ENCODE data around the gene ABCG8. TPM values are rescaled to one million over a fixed set of nuclear protein-coding genes. Genes with fewer than 3 reads are reported as not detected.

The ABCG8 gene
- total and polyA plus RNA-seq, 4 donors, result 1.9 TPM; not detected in 3

DNA sequence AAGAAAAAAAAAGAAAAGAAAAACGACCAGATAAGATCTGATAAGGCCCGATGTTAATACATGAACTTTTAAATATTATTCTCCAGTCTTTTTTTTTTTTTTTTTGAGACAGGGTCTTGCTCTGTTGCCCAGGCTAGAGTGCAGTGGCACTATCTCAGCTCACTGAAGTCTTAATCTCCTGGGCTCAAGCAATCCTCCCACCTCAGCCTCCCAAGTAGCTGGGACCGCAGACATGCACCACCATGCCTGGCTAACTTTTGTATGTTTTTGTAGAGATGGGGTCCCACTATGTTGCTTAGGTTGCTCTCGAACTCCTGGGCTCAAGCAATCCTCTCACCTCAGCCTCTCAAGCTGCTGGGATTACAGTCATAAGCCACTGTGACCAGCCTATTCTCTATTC, 1.7 kb upstream of the ABCG8 start:
- WGBS, 2 donors, result 62 to 74% methylated on average over 4 of the region's 4 CpGs
- Histone ChIP-seq H3K27ac (ENCODE audit: low read depth in 1 of 2, low read length in 2 of 2) (no peak overlapping the region), H3K27me3 (ENCODE audit: control insufficient read depth in 1 of 2, insufficient read depth in 2 of 2, low read length in 1 of 2) (no peaks in the 10 kb centered on the region), H3K4me1 (ENCODE audit: control insufficient read depth in 1 of 2, insufficient read depth in 2 of 2, low read length in 2 of 2) (no peaks in the 10 kb centered on the region), H3K9me3 (ENCODE audit: control insufficient read depth, low read length) (no peaks in the 10 kb centered on the region), H3K4me3 (ENCODE audit: low read length in 2 of 2) (no peak overlapping the region), H3K36me3 (ENCODE audit: control insufficient read depth in 1 of 2, insufficient read depth in 2 of 2, low read length in 1 of 2) (no peaks in the 10 kb centered on the region)
- no peak for DNase-seq
- intact Hi-C loops (cut with DNase I), result no loop called here
- no peak for ATAC-seq (ENCODE audit: low FRiP score)

DNA sequence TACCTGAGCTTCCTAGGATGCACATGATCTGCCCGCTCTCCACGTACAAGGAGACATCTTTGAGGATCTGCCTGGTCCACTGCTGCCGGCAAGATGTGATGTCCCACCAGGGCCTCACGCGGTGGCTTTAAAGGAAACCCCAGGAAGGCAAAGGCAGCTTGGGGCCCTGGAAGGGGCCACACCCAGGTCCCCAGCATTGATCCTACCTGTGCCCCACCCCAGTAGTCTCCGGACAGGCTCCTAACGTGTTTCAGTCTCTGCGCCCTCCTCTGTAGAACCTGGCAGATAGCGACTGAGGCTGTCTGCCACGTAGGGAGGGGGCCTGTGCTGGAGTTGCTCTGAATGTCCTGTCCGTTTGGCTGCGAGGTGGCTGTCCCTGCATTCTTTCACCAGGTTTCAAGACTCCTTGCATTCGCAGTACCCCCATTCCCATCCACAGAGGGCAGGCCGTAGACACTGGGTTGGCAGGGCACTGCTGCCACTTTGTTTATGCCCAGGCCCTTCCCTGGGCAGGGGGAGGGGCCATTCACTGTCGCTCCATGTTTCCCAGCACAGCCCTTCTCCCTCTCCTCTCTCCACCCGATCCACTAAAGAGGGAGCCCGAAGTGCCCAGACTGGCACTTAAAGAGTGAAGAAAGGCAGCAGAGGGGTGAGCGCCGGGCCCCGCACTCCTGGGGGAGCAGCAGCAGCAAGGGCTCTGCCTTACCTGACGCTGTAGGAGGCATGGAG, 776 bp upstream of the ABCG8 start:
- Histone ChIP-seq H3K27me3 (ENCODE audit: control insufficient read depth in 1 of 2, insufficient read depth in 2 of 2, low read length in 1 of 2) (no peaks in the 10 kb centered on the region), H3K9me3 (ENCODE audit: control insufficient read depth, low read length) (no peaks in the 10 kb centered on the region), H3K4me3 (ENCODE audit: low read length in 2 of 2) (no peak overlapping the region), H3K27ac (ENCODE audit: low read depth in 1 of 2, low read length in 2 of 2) (no peak overlapping the region), H3K36me3 (ENCODE audit: control insufficient read depth in 1 of 2, insufficient read depth in 2 of 2, low read length in 1 of 2) (no peaks in the 10 kb centered on the region), H3K4me1 (ENCODE audit: control insufficient read depth in 1 of 2, insufficient read depth in 2 of 2, low read length in 2 of 2) (no peaks in the 10 kb centered on the region)
- DNase-seq, result no peak
- WGBS, 2 donors, result 89 to 91% methylated on average over 21 of the region's 21 CpGs
- no peak for ATAC-seq (ENCODE audit: low FRiP score)
- intact Hi-C loops (cut with DNase I), result no loop called here

DNA sequence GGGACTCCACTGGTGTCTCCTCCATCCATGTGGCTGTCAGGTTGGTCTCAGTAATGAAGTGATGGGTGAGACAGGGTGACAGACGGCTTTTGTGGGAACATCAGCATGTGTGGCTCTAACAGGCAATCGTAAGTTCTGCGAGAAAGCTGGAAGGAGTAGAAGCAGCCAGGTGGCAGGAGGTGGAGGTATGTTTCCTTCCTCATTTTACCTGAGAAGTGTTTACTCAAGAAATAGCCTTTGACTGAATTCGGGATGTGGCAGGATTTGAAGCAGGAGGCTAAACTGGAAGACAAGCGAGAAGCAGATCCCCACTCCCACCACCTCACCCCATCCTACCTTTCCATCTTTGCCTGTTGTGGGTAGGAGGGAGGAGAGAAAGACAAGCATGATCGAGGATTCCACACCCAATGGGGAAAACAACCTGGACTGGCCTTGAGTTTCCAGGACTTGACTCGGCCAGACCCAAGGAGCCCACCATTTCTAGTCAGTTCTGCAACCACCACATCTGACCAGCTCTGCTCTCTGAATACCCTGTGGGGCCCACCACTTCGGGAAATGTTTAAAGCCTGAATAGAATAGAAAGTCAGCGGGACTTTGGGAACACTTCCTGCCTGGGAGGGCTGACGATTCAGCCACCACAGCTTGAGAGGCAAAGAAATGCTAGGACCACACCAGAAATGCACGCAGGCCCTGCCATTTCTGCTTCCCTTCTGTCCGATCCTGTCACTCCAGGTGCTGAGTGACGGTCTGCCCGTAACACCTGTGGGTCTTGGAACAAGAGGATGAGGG, 1.2 kb downstream of the ABCG8 start:
- WGBS, 2 donors, result 89 to 91% methylated on average over 14 of the region's 14 CpGs

DNA sequence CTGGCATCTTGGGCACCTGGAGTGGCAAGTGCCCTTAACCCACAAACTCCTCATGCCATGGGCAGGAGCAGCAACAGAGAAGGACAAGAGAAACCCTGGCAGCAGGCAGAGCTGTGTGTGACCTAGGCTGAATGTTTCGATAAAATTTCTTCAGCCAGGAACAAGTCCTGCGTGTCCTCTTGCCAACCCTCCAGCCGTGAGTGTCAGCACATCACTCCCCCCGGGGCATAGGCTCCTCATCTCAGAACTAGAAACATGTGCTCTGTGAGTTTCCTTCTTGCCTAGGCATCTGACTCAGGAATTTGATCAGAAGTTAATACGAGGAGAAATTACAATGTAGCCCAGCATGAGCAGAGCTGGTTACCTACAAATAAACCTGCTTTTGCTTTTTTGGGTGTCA, 2.2 kb downstream of the ABCG8 start:
- Histone ChIP-seq H3K27ac (ENCODE audit: low read depth in 1 of 2, low read length in 2 of 2) (no peak overlapping the region), H3K4me3 (ENCODE audit: low read length in 2 of 2) (no peak overlapping the region), H3K27me3 (ENCODE audit: control insufficient read depth in 1 of 2, insufficient read depth in 2 of 2, low read length in 1 of 2) (no peaks in the 10 kb centered on the region), H3K36me3 (ENCODE audit: control insufficient read depth in 1 of 2, insufficient read depth in 2 of 2, low read length in 1 of 2) (no peaks in the 10 kb centered on the region), H3K9me3 (ENCODE audit: control insufficient read depth, low read length) (no peaks in the 10 kb centered on the region), H3K4me1 (ENCODE audit: control insufficient read depth in 1 of 2, insufficient read depth in 2 of 2, low read length in 2 of 2) (no peaks in the 10 kb centered on the region)
- intact Hi-C loops (cut with DNase I), result no loop called here
- ATAC-seq (ENCODE audit: low FRiP score) (no peak), DNase-seq (no peak)
- WGBS, 2 donors, result 61 to 70% methylated on average over 5 of the region's 5 CpGs

More for the DNA sequence above, 1.2 kb downstream of the ABCG8 start:
- no peak overlapping the region for H3K4me3 ChIP-seq (ENCODE audit: low read length in 2 of 2)
- H3K27ac ChIP-seq (ENCODE audit: low read depth in 1 of 2, low read length in 2 of 2), result no peak overlapping the region
- H3K4me1 ChIP-seq (ENCODE audit: control insufficient read depth in 1 of 2, insufficient read depth in 2 of 2, low read length in 2 of 2), result no peaks in the 10 kb centered on the region
- no peaks in the 10 kb centered on the region for H3K9me3 ChIP-seq (ENCODE audit: control insufficient read depth, low read length)
- intact Hi-C loops (cut with DNase I), result no loop called here
- ATAC-seq (ENCODE audit: low FRiP score) (no peak), DNase-seq (no peak)
- no peaks in the 10 kb centered on the region for H3K27me3 ChIP-seq (ENCODE audit: control insufficient read depth in 1 of 2, insufficient read depth in 2 of 2, low read length in 1 of 2)
- no peaks in the 10 kb centered on the region for H3K36me3 ChIP-seq (ENCODE audit: control insufficient read depth in 1 of 2, insufficient read depth in 2 of 2, low read length in 1 of 2)

DNA sequence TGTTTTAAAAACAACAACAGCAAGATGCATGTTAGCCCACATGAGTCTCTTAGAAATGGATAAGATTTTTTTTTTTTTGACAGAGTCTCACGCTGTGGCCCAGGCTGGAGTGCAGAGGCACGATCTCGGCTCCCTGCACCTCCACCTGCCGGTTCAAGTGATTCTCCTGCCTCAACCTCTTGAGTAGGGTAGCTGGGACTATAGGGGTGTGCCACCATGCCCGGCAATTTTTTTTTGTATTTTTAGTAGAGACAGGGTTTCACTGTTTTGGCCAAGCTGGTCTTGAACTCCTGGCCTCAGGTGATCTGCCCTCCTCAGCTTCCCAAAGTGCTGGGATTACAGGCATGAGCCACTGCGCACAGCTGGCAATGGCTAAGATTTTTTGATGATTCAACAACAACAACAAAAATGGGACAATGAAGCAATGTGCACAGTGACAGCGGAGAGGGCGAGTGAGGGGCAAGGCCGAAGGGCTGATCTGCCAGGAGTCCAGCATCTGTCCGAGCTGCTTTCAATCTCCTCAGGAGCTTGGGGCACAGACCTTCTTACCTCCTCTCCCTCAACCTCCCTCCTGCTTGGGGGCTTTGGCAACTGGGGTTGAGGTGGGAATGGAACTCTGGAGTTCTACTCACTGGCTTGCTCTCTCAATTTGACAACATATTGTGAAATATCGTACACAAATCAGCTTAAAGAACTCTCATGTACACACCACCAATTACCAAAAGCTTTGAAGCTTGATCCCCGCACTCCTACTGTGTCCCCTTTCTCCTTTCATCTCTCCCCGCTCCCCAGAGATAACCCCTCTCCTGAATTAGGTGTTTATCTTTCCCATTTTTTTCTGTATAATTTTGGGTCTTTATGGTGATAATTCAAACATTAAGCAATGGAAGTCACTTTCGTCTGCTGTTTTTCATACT, 3.4 kb downstream of the ABCG8 start:
- H3K4me3 ChIP-seq (ENCODE audit: low read length in 2 of 2), result no peak overlapping the region
- no peaks in the 10 kb centered on the region for H3K4me1 ChIP-seq (ENCODE audit: control insufficient read depth in 1 of 2, insufficient read depth in 2 of 2, low read length in 2 of 2)
- H3K27ac ChIP-seq (ENCODE audit: low read depth in 1 of 2, low read length in 2 of 2), result no peak overlapping the region
- H3K27me3 ChIP-seq (ENCODE audit: control insufficient read depth in 1 of 2, insufficient read depth in 2 of 2, low read length in 1 of 2), result no peaks in the 10 kb centered on the region
- WGBS, 2 donors, result 94% methylated on average over 14 of the region's 14 CpGs
- intact Hi-C loops (cut with DNase I), result no loop called here
- H3K36me3 ChIP-seq (ENCODE audit: control insufficient read depth in 1 of 2, insufficient read depth in 2 of 2, low read length in 1 of 2), result no peaks in the 10 kb centered on the region
- DNase-seq, result no peak
- ATAC-seq (ENCODE audit: low FRiP score), result no peak
- no peaks in the 10 kb centered on the region for H3K9me3 ChIP-seq (ENCODE audit: control insufficient read depth, low read length)

DNA sequence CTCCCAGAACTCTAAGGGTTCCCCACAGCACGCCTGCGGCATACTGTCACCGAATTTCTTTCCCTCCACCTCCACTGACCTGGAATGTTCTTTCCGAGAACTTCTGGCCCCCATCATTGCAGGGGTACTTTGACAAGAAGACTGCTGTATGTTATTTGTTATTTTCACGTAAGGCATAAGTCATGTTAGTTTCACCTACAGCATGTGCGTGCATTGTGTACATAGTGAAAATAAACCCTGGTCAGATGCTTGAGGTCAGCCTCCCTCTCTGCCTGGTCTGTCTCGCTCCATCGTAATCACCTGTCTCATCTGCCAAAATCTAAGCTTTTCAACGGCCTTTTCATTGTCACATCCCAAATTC, 4.1 kb downstream of the ABCG8 start:
- DNase-seq (no peak), ATAC-seq (ENCODE audit: low FRiP score) (no peak)
- Histone ChIP-seq H3K4me3 (ENCODE audit: low read length in 2 of 2) (no peak overlapping the region), H3K9me3 (ENCODE audit: control insufficient read depth, low read length) (no peaks in the 10 kb centered on the region), H3K27ac (ENCODE audit: low read depth in 1 of 2, low read length in 2 of 2) (no peak overlapping the region), H3K36me3 (ENCODE audit: control insufficient read depth in 1 of 2, insufficient read depth in 2 of 2, low read length in 1 of 2) (no peaks in the 10 kb centered on the region), H3K4me1 (ENCODE audit: control insufficient read depth in 1 of 2, insufficient read depth in 2 of 2, low read length in 2 of 2) (no peaks in the 10 kb centered on the region), H3K27me3 (ENCODE audit: control insufficient read depth in 1 of 2, insufficient read depth in 2 of 2, low read length in 1 of 2) (no peaks in the 10 kb centered on the region)
- WGBS, 2 donors, result 82 to 88% methylated on average over 9 of the region's 9 CpGs
- intact Hi-C loops (cut with DNase I), result no loop called here

DNA sequence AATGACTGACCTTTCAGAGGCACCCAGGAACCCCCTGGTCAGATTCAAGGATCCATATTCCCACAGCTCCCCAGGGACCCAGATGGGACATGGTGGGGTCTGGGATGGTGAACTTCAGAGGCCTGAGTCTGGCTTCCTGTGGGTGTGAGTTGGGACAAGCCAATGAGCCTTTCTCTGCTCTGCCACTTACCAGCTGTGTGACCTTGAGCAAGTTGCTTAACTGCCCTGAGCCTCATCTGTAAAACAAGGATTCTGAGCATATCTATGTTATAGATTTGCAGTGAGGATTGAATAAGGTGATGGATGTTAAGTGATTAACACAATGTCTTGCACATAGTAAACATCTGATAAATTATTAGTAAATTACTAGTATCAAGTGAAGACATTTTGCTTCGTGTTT, 6.4 kb downstream of the ABCG8 start:
- no peaks in the 10 kb centered on the region for H3K36me3 ChIP-seq (ENCODE audit: control insufficient read depth in 1 of 2, insufficient read depth in 2 of 2, low read length in 1 of 2)

DNA sequence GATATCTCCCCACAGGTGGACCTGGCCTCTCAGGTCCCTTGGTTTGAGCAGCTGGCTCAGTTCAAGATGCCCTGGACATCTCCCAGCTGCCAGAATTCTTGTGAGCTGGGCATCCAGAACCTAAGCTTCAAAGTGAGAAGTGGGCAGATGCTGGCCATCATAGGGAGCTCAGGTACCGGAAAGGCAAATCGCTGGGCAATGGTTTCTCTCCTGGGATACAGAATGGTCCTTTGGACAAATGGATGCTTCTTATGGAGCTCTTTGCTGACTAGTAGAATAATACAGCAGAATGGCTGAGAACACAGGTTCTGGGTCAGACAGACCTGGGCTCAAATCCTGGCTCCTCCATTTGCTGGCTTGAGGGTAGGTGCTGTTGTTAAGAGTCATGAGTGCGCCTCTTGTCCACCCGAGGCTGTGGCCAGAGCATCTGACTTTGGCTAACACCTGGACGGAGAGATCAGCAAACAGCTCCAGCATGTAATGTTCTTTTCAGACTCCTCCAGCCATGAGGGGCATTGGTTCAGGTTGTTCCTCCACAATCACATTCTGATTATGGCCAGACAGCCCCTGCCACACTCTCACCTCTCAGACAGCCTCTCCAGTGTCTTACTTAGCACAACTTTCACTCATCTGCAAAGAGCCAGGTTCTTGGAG, 7.5 kb downstream of the ABCG8 start:
- DNase-seq, result no peak
- no peak overlapping the region for H3K4me3 ChIP-seq (ENCODE audit: low read length in 2 of 2)
- no peaks in the 10 kb centered on the region for H3K36me3 ChIP-seq (ENCODE audit: control insufficient read depth in 1 of 2, insufficient read depth in 2 of 2, low read length in 1 of 2)
- H3K9me3 ChIP-seq (ENCODE audit: control insufficient read depth, low read length), result no peaks in the 10 kb centered on the region
- 94 to 95% methylated on average over 5 of the region's 5 CpGs for WGBS, 2 donors
- H3K27ac ChIP-seq (ENCODE audit: low read depth in 1 of 2, low read length in 2 of 2), result no peak overlapping the region
- ATAC-seq (ENCODE audit: low FRiP score), result no peak
- intact Hi-C loops (cut with DNase I), result no loop called here
- no peaks in the 10 kb centered on the region for H3K4me1 ChIP-seq (ENCODE audit: control insufficient read depth in 1 of 2, insufficient read depth in 2 of 2, low read length in 2 of 2)
- no peaks in the 10 kb centered on the region for H3K27me3 ChIP-seq (ENCODE audit: control insufficient read depth in 1 of 2, insufficient read depth in 2 of 2, low read length in 1 of 2)

More for the DNA sequence above, 6.4 kb downstream of the ABCG8 start:
- DNase-seq (no peak), ATAC-seq (ENCODE audit: low FRiP score) (no peak)
- Histone ChIP-seq H3K27me3 (ENCODE audit: control insufficient read depth in 1 of 2, insufficient read depth in 2 of 2, low read length in 1 of 2) (no peaks in the 10 kb centered on the region), H3K27ac (ENCODE audit: low read depth in 1 of 2, low read length in 2 of 2) (no peak overlapping the region), H3K4me1 (ENCODE audit: control insufficient read depth in 1 of 2, insufficient read depth in 2 of 2, low read length in 2 of 2) (no peaks in the 10 kb centered on the region), H3K4me3 (ENCODE audit: low read length in 2 of 2) (no peak overlapping the region), H3K9me3 (ENCODE audit: control insufficient read depth, low read length) (no peaks in the 10 kb centered on the region)
- intact Hi-C loops (cut with DNase I), result no loop called here
- 76 to 83% methylated on average over 1 of the region's 1 CpG for WGBS, 2 donors

All from aorta (tissue), 5 donors.